GM18499 (cell line): ENCODE measurements around the gene ZNF614.
"Not testable (repeated sequence)": the region's sequence is repeated elsewhere in the genome, so short reads cannot be mapped to it uniquely, and the experiment has no call there.

Experiments
- ATAC-seq: cut with Tn5 transposase; IDR thresholded peaks from one replicate; pipeline ENCODE4 v1.9.1; 2021; ENCODE audit warnings: moderate number of reproducible peaks; ENCODE audit not compliant: insufficient read depth, unreplicated experiment

Gene ZNF614

DNA sequence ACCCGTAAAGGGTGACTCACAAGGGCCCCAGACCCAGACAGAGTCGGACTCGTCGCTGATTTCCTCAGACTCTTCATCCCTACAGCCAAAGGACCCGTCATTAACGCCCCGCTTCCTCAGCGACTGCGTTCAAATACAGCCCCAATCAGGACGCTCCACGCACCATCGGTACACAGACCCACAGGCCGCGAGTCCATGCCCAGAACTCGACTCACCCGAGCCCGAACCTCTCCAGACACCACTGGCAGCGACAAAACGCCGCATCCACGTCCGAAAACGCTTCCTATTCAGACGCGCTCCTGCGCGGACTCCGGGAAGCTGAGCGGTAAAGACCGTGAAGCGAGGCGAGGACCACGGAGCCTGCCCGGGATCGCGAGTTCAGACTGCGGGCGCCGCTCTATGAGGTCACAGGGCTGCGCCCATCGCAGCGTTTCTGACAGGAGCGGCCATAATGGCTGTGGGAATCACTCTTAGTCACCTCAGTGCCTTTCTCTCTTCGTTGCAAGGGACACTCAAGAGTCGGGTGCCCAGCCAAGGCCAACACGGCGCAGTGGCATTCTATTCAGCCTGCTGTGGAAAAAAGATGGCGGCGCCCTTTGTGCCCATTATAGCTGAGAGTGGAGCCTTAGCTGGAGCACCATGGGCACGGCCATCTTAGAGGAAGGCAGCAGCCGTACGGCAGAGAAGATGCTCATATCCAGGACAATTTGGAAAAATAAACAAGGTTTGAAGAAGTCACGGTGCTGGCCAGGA is at the start of gene ZNF614:
ZNF614 (minus strand) TSS at position 353 of the 753 bp plus-strand sequence. CDS start 2,634 bp downstream, outside the sequence.
- ATAC-seq = no peak

GRCh38 chr19:52070496-52070895 is 42.3 kb upstream of the ZNF614 start:
- ATAC-seq = no peak

DNA sequence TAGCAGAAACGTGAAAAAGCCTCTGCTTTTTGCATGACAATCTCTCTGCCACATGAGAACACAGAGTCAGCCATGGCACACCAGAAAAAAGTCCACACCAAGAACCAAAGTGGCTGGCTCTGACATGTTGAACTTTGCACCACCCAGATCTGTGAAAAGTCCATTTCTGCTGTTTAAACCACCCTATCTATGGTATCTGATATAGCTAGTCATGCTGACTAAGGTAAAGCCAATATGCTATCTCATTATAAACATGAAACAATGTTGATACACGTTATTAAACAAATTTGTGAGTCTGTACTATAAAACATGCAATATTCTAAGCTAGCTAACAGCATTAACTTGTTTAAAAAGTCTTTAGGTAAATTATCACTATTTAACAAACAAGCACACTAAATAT is 41.5 kb upstream of the ZNF614 start:
- no peak for ATAC-seq

GRCh38 chr19:52066258-52066863 is 38.2 kb upstream of the ZNF614 start:
- no peak for ATAC-seq

GRCh38 chr19:52065399-52065798 is 37.2 kb upstream of the ZNF614 start:
- no peak for ATAC-seq

DNA sequence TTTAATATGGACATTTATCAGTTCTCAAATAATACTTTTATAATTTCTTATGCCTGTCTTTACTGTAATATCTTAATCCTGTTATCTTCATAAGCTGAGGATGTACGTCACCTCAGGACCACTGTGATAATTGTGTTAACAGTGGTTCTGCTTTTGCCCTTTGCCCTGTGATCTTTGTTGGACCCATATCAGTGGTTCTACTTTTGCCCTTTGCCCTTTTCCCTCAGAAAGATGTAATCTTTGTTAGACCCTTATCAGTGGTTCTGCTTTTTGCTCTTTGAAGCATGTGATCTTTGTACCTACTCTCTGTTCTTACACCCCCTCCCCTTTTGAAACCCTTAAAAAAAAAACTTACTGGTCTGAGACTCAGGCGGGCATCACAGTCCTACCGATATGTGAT is 28.3 kb upstream of the ZNF614 start:
- not testable (repeated sequence) for ATAC-seq

- ATAC-seq = not testable (repeated sequence)
These were observed 23.6 kb upstream of the ZNF614 start for GRCh38 chr19:52051736-52052135.

GRCh38 chr19:52048555-52049501 is 20.6 kb upstream of the ZNF614 start, which contains the start of gene ZNF432:
Gene ZNF432, minus strand, starts transcription at chr19:52048838. Its CDS starts 1,970 bp downstream, at chr19:52046868.
- ATAC-seq = no peak

- no peak for ATAC-seq
These were observed 11.0 kb upstream of the ZNF614 start for GRCh38 chr19:52039169-52039568.

DNA sequence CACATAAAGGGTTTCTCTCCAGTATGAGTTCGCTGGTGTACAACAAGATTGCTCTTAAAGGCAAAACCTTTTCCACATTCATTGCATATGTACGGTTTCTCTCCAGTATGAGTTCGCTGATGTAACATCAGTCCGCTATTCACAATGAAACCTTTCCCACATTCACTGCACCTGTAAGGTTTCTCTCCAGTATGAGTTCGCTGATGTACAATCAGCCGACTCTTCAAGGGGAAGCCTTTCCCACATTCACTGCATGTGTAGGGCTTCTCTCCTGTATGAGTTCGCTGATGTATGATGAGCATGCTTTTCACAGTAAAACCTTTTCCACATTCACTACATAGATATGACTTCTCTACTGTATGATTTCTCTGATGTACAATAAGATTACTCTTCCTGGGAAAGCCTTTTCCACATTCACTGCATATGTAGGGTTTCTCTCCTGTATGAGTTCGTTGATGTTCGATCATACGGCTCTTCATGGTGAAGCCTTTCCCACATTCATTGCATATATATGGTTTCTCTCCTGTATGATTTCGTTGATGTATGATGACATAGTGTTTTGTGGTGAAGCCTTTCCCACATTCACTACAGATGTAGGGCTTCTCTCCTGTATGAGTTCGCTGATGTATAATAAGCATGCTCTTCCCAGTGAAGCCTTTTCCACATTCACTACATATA is 6.0 kb upstream of the ZNF614 start:
- no peak for ATAC-seq

- ATAC-seq = no peak
These were observed 573 bp upstream of the ZNF614 start for GRCh38 chr19:52028780-52029123.

DNA sequence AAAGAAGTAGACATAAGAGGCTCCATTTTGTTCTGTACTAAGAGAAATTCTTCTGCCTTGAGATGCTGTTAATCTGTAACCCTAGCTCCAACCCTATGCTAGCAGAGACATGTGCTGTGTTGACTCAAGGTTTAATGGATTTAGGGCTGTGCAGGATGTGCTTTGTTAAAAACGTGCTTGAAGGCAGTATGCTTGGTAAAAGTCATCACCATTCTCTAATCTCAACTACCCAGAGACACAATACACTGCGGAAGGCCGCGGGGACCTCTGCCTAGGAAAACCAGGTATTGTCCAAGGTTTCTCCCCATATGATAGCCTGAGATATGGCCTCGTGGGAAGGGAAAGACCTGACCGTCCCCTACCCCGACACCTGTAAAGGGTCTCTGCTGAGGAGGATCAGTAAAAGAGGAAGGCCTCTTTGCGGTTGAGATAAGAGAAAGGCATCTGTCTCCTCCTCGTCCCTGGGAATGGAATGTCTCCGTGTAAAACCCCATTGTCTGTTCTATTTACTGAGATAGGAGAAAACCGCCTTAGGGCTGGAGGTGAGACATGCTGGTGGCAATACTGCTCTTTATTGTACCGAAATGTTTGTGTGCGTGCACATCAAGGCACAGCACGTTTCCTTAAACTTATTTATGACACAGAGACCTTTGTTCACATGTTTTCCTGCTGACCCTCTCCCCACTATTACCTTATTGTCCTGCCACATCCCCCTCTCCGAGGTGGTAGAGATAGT is 1.8 kb downstream of the ZNF614 start:
- ATAC-seq = not testable (repeated sequence)

DNA sequence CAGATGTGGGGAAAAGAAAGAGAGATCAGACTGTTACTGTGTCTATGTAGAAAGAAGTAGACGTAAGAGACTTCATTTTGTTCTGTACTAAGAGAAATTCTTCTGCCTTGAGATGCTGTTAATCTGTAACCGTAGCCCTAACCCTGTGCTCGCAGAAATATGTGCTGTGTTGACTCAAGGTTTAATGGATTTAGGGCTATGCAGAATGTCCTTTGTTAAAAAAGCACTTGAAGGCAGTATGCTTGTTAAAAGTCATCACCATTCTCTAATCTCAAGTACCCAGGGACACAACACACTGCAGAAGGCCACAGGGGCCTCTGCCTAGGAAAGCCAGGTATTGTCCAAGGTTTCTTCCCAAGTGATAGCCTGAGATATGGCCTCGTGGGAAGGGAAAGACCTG is 3.7 kb downstream of the ZNF614 start:
- not testable (repeated sequence) for ATAC-seq

DNA sequence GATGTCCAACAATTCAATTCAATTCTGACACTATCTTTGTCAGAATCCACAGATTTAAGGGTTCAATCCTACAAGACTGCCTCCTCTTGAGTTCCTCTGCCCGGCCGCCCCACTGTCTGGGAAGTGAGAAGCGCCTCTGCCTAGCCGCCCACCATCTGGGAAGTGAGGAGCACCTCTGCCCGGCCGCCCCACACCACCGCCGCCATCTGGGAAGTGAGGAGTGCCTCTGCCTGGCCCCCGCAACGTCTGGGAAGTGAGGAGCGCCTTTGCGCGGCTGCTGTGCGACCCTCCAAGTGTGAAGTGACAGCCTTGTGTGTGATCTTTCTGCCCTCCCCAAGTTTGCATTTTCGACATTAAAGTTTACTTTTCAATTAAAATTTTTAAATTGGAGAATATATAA is 6.0 kb downstream of the ZNF614 start:
- ATAC-seq = no peak

DNA sequence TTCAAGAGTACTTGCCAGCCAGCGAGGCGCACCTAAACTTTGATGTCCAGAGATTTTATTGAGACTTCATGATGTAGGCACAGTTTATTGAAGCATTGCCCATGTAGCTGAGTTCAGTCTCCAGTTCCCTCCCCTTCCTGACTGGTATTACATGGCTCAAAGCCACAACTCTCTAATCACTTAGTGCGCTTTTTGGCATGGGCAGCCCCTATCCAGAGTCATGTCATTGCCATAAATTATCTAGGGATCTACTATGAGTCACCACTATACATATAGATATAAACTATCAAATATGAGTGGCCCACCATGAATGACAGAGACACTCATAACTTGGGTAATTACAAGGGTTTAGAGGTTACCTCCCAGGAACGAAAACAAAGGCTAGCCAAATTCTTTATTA is 7.7 kb downstream of the ZNF614 start:
- no peak for ATAC-seq

- no peak for ATAC-seq
These were observed 17.5 kb downstream of the ZNF614 start for GRCh38 chr19:52010674-52011073.

- no peak for ATAC-seq
These were observed 20.2 kb downstream of the ZNF614 start, which contains the start of gene ZNF615 for GRCh38 chr19:52007806-52008557. Gene ZNF615, minus strand, starts transcription at chr19:52008211. Its CDS starts 4,500 bp downstream, at chr19:52003711.

DNA sequence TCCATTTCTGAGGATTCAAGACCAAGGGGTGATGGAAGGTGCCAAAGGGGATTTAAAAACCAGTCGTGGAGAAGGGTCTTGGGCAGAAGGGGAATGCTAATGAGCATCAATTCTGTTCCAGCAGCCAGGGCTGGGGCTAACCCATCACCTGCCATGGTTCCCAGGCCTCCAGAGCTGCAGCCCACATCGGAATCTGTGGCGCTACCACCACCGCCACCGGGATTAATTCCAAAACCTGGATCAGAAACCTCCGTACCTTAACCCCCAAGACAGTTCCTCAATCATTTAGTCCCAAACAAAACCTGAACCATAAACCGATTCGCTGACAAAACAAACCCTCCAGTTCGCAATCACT is 20.8 kb downstream of the ZNF614 start:
- ATAC-seq = no peak
